ENCODE measurements around the gene ARHGEF17.

Gene ARHGEF17

GRCh38 chr11:73295241-73295995, 12.7 kb upstream of the ARHGEF17 start:
- DNase-seq, result peak; percentile 72

GRCh38 chr11:73295996-73296318, 12.1 kb upstream of the ARHGEF17 start:
- no peak for DNase-seq

- DNase-seq, result no peak
Observed at GRCh38 chr11:73296501-73297230, 11.4 kb upstream of the ARHGEF17 start.

GRCh38 chr11:73297231-73297590, 10.9 kb upstream of the ARHGEF17 start:
- DNase-seq, result no peak

- no peak for DNase-seq
Observed at GRCh38 chr11:73297702-73298101, 10.4 kb upstream of the ARHGEF17 start.

GRCh38 chr11:73298233-73298632, 9.8 kb upstream of the ARHGEF17 start:
- DNase-seq, result no peak

- DNase-seq, result no peak
Observed at GRCh38 chr11:73299751-73300150, 8.3 kb upstream of the ARHGEF17 start.

GRCh38 chr11:73306069-73306841, 1.8 kb upstream of the ARHGEF17 start:
- DNase-seq, result no peak

GRCh38 chr11:73306977-73307322, 1.1 kb upstream of the ARHGEF17 start:
- no peak for DNase-seq

- peak; percentile 93 for DNase-seq
Observed at GRCh38 chr11:73307323-73308002, 613 bp upstream of the ARHGEF17 start.

GRCh38 chr11:73308961-73309919, 1.2 kb downstream of the ARHGEF17 start:
- DNase-seq, result no peak

GRCh38 chr11:73310076-73310475, 2.0 kb downstream of the ARHGEF17 start:
- DNase-seq, result no peak

- DNase-seq, result no peak
Observed at GRCh38 chr11:73310661-73311393, 2.8 kb downstream of the ARHGEF17 start.

- DNase-seq, result no peak
Observed at GRCh38 chr11:73311394-73311869, 3.4 kb downstream of the ARHGEF17 start.

- no peak for DNase-seq
Observed at GRCh38 chr11:73312036-73312435, 4.0 kb downstream of the ARHGEF17 start.

GRCh38 chr11:73312851-73313327, 4.8 kb downstream of the ARHGEF17 start:
- DNase-seq, result no peak

GRCh38 chr11:73313652-73314051, 5.6 kb downstream of the ARHGEF17 start:
- peak; percentile 24 for DNase-seq

GRCh38 chr11:73314117-73314961, 6.3 kb downstream of the ARHGEF17 start:
- DNase-seq, result no peak

GRCh38 chr11:73315293-73316020, 7.4 kb downstream of the ARHGEF17 start:
- no peak for DNase-seq
